Osteoblast (primary cell): Measurements from ENCODE around the gene ASXL2. TPM values are rescaled to one million over a fixed set of nuclear protein-coding genes. Genes with fewer than 3 reads are reported as not detected.

Experiments used
- DNase-seq: peaks from one replicate; pipeline ENCODE4 v3.0.0; 2011; ENCODE audit warnings: low spot score, mixed read lengths; ENCODE audit not compliant: insufficient read length; ENCODE audit errors: missing footprints
- H2AFZ ChIP-seq: 2 replicates; pipeline ENCODE4 v1.6.0; 2011; ENCODE audit warnings: mild to moderate bottlenecking, low read length
- H3K27ac ChIP-seq: 2 replicates; pipeline ENCODE4 v1.5.1; 2011; ENCODE audit warnings: mild to moderate bottlenecking, low read depth, low read length, moderate library complexity
- H3K27me3 ChIP-seq: 2 replicates; pipeline ENCODE4 v1.6.0; 2012; ENCODE audit warnings: mild to moderate bottlenecking, control low read depth, inconsistent platforms, low read length, moderate library complexity; ENCODE audit not compliant: insufficient read depth
- H3K36me3 ChIP-seq: 2 replicates; pipeline ENCODE4 v1.5.1; 2011; ENCODE audit warnings: mild to moderate bottlenecking, low read length, control low read depth, moderate library complexity; ENCODE audit not compliant: insufficient read depth
- H3K4me1 ChIP-seq: 2 replicates; pipeline ENCODE4 v1.5.1; 2011; ENCODE audit warnings: mild to moderate bottlenecking, low read length, control low read depth, moderate library complexity; ENCODE audit not compliant: insufficient read depth
- H3K4me2 ChIP-seq: 2 replicates; pipeline ENCODE4 v1.6.0; 2011; ENCODE audit warnings: mild to moderate bottlenecking, low read length; ENCODE audit not compliant: insufficient read depth
- H3K4me3 ChIP-seq: fragments of 200-600 bp; sonication (generic); 3 replicates; pipeline ENCODE4 v1.5.1; 2012; ENCODE audit warnings: mild to moderate bottlenecking, low read length, inconsistent platforms; ENCODE audit not compliant: insufficient read depth
- H3K79me2 ChIP-seq: 2 replicates; pipeline ENCODE4 v1.6.0; 2012; ENCODE audit warnings: mild to moderate bottlenecking, low read length, control low read depth, inconsistent platforms; ENCODE audit not compliant: insufficient read depth
- H3K9me3 ChIP-seq: 2 replicates; pipeline ENCODE4 v1.5.1; 2011; ENCODE audit warnings: low read depth, low read length, control low read depth
- H4K20me1 ChIP-seq: 2 replicates; pipeline ENCODE4 v1.6.0; 2012; ENCODE audit warnings: mild to moderate bottlenecking, low read length, control low read depth; ENCODE audit not compliant: insufficient read depth
- total RNA-seq: library from RNA; depleted of rRNA; stranded (reverse); fragments of >200 nt; gene quantifications from 2 replicates; pipeline ENCODE4 v1.2.3, GENCODE V29; 2012
- TF ChIP-seq, protein P1 (sequence below): IDR thresholded peaks from 2 replicates; pipeline ENCODE4 v1.5.1; 2011; ENCODE audit warnings: mild to moderate bottlenecking, low read depth, low read length, moderate library complexity; ENCODE audit errors: extremely low read depth

Gene ASXL2
- total RNA-seq, 1 donor = 13.0 TPM

DNA sequence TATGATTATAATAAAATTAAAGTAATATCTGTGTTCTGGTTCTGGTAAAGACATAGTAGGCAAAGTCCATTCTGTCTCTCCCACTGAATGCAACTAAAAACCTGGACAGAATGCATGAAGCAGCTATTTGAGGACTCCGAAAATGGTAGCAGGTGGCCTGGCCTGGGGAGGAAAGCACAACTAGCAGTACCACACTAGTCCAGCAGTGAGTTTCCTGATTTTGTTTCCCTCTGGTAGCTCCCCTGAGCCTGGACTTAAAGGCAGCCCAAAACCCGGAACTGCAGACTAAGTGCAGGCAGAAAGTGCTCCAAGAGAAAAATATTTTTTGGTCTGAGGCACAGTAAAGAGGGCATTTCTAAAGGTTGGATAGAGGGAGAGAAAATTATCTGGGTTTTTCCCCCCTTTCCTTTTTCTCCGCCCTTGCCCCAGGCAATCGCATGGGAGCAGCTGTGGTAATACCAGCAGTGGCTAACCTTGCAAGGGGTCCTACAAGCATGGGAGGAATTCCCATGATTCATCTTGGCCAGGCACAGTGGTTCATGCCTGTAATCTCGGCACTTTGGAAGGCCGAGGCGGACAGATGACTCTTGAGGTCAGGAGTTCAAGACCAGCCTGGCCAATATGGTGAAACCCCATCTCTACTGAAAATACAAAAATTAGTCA is 32.3 kb downstream of the ASXL2 start:
- TF ChIP-seq, protein P1, sequence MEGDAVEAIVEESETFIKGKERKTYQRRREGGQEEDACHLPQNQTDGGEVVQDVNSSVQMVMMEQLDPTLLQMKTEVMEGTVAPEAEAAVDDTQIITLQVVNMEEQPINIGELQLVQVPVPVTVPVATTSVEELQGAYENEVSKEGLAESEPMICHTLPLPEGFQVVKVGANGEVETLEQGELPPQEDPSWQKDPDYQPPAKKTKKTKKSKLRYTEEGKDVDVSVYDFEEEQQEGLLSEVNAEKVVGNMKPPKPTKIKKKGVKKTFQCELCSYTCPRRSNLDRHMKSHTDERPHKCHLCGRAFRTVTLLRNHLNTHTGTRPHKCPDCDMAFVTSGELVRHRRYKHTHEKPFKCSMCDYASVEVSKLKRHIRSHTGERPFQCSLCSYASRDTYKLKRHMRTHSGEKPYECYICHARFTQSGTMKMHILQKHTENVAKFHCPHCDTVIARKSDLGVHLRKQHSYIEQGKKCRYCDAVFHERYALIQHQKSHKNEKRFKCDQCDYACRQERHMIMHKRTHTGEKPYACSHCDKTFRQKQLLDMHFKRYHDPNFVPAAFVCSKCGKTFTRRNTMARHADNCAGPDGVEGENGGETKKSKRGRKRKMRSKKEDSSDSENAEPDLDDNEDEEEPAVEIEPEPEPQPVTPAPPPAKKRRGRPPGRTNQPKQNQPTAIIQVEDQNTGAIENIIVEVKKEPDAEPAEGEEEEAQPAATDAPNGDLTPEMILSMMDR = no peak
- no peak overlapping the region for H3K4me3 ChIP-seq
- H3K9me3 ChIP-seq = no peaks in the 10 kb centered on the region
- no peak overlapping the region for H3K4me2 ChIP-seq
- peaks cover 10% of the 10 kb centered on the region for H3K36me3 ChIP-seq
- no peaks in the 10 kb centered on the region for H3K27me3 ChIP-seq
- H3K4me1 ChIP-seq = no peaks in the 10 kb centered on the region
- peak; percentile 56 for DNase-seq
- H4K20me1 ChIP-seq = peaks cover 12% of the 10 kb centered on the region
- no peak overlapping the region for H2AFZ ChIP-seq
- H3K79me2 ChIP-seq = peaks cover 49% of the 10 kb centered on the region
- no peak overlapping the region for H3K27ac ChIP-seq

DNA sequence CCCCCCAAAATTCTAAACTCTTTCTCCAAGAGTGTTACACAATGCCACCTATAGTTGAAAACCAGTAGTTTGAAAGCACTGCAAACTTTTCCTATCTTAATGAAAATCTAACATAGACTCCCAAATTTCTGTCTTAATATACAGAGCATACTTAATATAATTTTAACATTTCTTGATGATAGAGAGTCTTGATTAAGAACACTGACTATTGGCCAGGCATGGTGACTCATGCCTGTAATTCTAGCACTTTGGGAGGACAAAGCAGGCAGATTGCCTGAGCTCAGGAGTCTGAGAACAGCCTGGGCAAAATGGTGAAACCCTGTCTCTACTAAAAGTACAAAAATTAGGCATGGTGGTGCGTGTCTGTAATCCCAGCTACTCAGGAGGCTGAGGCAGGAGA is 34.2 kb downstream of the ASXL2 start:
- Histone ChIP-seq H3K27ac (no peak overlapping the region), H3K4me3 (no peak overlapping the region), H4K20me1 (peaks cover 9% of the 10 kb centered on the region), H2AFZ (no peak overlapping the region), H3K79me2 (peaks cover 42% of the 10 kb centered on the region), H3K4me2 (no peak overlapping the region), H3K4me1 (no peaks in the 10 kb centered on the region), H3K9me3 (no peaks in the 10 kb centered on the region), H3K36me3 (peaks cover 14% of the 10 kb centered on the region), H3K27me3 (no peaks in the 10 kb centered on the region)
- TF ChIP-seq, protein P1 = no peak
- DNase-seq = peak; percentile 22

DNA sequence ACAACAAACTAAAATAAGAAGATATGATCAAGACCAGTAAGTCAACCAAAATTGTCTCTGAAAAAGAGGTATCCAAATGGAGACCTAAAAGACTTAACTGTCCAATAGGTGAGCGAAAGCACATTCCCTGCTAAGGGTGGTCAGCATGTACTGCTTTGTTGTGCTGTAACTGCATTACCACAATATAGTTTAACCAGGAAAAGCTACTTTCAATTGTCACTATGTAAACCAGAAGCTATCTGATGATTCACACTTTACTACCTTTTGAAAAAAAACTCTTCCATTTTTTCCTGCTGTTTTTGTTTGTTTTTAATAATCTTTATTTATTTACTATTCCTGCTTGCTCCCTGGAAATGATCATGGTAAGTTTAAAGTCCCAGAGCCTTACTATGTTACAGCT is 36.1 kb downstream of the ASXL2 start:
- Histone ChIP-seq H3K27ac (no peak overlapping the region), H3K4me2 (no peak overlapping the region), H3K4me3 (no peak overlapping the region), H4K20me1 (peaks cover 9% of the 10 kb centered on the region), H3K79me2 (peaks cover 38% of the 10 kb centered on the region), H3K27me3 (no peaks in the 10 kb centered on the region), H3K9me3 (no peaks in the 10 kb centered on the region), H3K36me3 (peaks cover 14% of the 10 kb centered on the region), H2AFZ (no peak overlapping the region), H3K4me1 (no peaks in the 10 kb centered on the region)
- no peak for DNase-seq
- TF ChIP-seq, protein P1 = no peak

DNA sequence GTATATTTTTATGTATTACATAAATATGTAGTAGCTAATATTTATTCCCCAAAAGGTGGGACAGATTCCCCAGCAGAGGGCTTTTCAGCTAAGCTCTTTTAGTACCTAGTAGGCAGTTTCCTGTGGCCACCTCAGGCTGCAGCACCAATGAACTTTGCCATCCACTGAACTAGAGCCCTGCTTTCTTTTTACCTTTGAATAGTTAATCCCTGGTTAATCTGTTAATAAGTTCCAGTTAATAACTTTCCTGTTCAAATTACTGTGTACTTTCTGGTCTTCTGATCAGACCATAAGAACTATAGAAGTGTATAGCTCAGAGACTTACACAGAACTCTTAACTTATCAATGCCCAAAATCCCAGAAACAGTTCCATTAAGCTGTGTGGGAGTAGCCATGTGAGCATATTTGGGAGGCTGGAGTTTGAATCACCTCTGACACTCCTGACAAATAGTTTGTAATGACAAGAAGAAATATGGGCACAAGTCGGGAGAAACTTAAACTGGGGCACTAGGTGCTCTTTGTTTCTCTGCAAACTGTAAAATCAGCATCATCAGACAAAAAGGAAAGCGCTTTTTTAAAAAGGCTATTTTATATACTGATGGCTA is 40.0 kb downstream of the ASXL2 start:
- Histone ChIP-seq H2AFZ (no peak overlapping the region), H3K4me2 (no peak overlapping the region), H3K4me1 (no peaks in the 10 kb centered on the region), H3K27me3 (no peaks in the 10 kb centered on the region), H4K20me1 (peaks cover 8% of the 10 kb centered on the region), H3K9me3 (no peaks in the 10 kb centered on the region), H3K36me3 (peaks cover 7% of the 10 kb centered on the region), H3K4me3 (no peak overlapping the region), H3K27ac (no peak overlapping the region), H3K79me2 (peaks cover 34% of the 10 kb centered on the region)
- TF ChIP-seq, protein P1 = no peak
- DNase-seq = no peak
